ENCODE results near the gene SPATA46. TPM values are rescaled to one million over a fixed set of nuclear protein-coding genes. Genes with fewer than 3 reads are reported as not detected.

Gene SPATA46
- total and polyA plus RNA-seq, 2 of the 8 experiments (the other 6 are each of a cell fraction or from before 2014, with no cell fraction given): not detected

- Histone ChIP-seq H2BK20ac (ENCODE audit: low read length) (no peak overlapping the region), H3K36me3 (ENCODE audit: control insufficient read depth in 2 of 4, insufficient read depth in 4 of 4, low read length in 3 of 4) (no peaks in the 10 kb centered on the region), H2BK120ac (replicated peaks; ENCODE audit: low read depth, low read length) (no peak overlapping the region), H3K23ac (ENCODE audit: insufficient read length) (no peak overlapping the region), H3K56ac (replicated peaks; ENCODE audit: insufficient read length, low read depth, low read length) (no peak overlapping the region), H3K4me2 (ENCODE audit: insufficient read depth in 1 of 2, low read depth in 2 of 2, low read length in 2 of 2) (no peak overlapping the region), H3K23me2 (ENCODE audit: low read depth, low read length) (no peaks in the 10 kb centered on the region), H3K79me2 (ENCODE audit: control insufficient read depth in 1 of 2, insufficient read depth in 2 of 2, low read length in 2 of 2) (no peaks in the 10 kb centered on the region), H3K4me1 (replicated peaks in 1 of 4; ENCODE audit: control insufficient read depth in 3 of 4, insufficient read depth in 4 of 4, low read length in 3 of 4) (no peaks in the 10 kb centered on the region), H3K27me3 (replicated peaks in 1 of 4; ENCODE audit: control insufficient read depth in 3 of 4, extremely low read depth in 1 of 4, insufficient read depth in 3 of 4, low read length in 3 of 4) (peaks cover 0 to 1% (median 0%) of the 10 kb centered on the region in 4 experiments; a peak in 1 of 7 replicates), H2BK12ac (ENCODE audit: low read depth, low read length) (no peak overlapping the region), H2BK5ac (ENCODE audit: low read depth, low read length) (no peak overlapping the region), H3K14ac (ENCODE audit: insufficient read length) (no peak overlapping the region), H4K20me1 (replicated peaks in 1 of 2; ENCODE audit: control insufficient read depth in 1 of 2, insufficient read depth in 2 of 2, low read length in 2 of 2) (no peaks in the 10 kb centered on the region), H4K5ac (ENCODE audit: insufficient read length, low read depth, low read length) (no peak overlapping the region), H3K18ac (ENCODE audit: extremely low read depth, low read length) (no peak overlapping the region), H4K91ac (replicated peaks; ENCODE audit: insufficient read length, low read length) (no peak overlapping the region), H3K4me3 (ENCODE audit: extremely low read depth in 1 of 4, insufficient read depth in 2 of 4, low read depth in 3 of 4, low read length in 4 of 4) (no peak overlapping the region), H3K79me1 (ENCODE audit: low read depth, low read length) (no peaks in the 10 kb centered on the region), H2AFZ (ENCODE audit: low read length) (no peak overlapping the region), H3K9ac (replicated peaks in 1 of 4; ENCODE audit: extremely low read depth in 1 of 4, low read depth in 3 of 4, low read length in 3 of 4) (no peak overlapping the region), H2BK15ac (ENCODE audit: low read length) (no peak overlapping the region), H3K9me3 (ENCODE audit: insufficient read depth in 2 of 2, low read depth in 1 of 2, low read length in 1 of 2) (no peaks in the 10 kb centered on the region; a peak in 2 of 4 replicates), H3K4ac (replicated peaks; ENCODE audit: insufficient read length, low read depth, low read length) (no peak overlapping the region), H3K27ac (ENCODE audit: low read depth, low read length) (no peak overlapping the region), H4K8ac (ENCODE audit: extremely low read depth, insufficient read depth, low read length) (no peak overlapping the region), H2AK5ac (ENCODE audit: low read depth, low read length) (no peak overlapping the region)
- DNase-seq (ENCODE audit: low read depth in 1 of 2, low spot score in 2 of 2) (no peak), FAIRE-seq (no peak)
- WGBS, 2 experiments (ENCODE audit: extremely low coverage in 1 of 2, insufficient coverage in 1 of 2, insufficient read length in 1 of 2, insufficient replicate concordance in 2 of 2, low coverage in 1 of 2, low lambda C conversion rate in 2 of 2, missing lambda C conversion rate in 1 of 2): 92% methylated on average over 7 of the region's 7 CpGs; no CpG with 5 or more reads in 1 of the 2 experiments
- ChIA-PET CTCF (ENCODE audit: partially characterized antibody) (interaction anchor here (1.7 kb wide), 1 partner anchor 19 kb away, joined by 3 read pairs; no protein-coding TSS in a partner anchor), POLR2A (ENCODE audit: partially characterized antibody) (interaction anchor here (1.6 kb wide), 1 partner anchor 19 kb away, joined by 5 read pairs; no protein-coding TSS in a partner anchor)
- no peak for TF ChIP-seq RXRA (IDR thresholded peaks at IDR 0.05; ENCODE audit: insufficient read depth, low read depth, low read length)
- no peak for TF ChIP-seq NRF1 (IDR thresholded peaks at IDR 0.05; ENCODE audit: low read depth, low read length)
- TF ChIP-seq SAP30 (IDR thresholded peaks at IDR 0.05; ENCODE audit: insufficient read depth, insufficient replicate concordance, low read length): no peak
- no peak for TF ChIP-seq HDAC2 (IDR thresholded peaks at IDR 0.05; ENCODE audit: borderline replicate concordance in 1 of 2, low read depth in 2 of 2, low read length in 2 of 2)
- no peak for TF ChIP-seq YY1 (IDR thresholded peaks at IDR 0.05; ENCODE audit: low read depth, low read length)
- no peak for TF ChIP-seq ATF2 (IDR thresholded peaks at IDR 0.05; ENCODE audit: low read length)
- TF ChIP-seq SIRT6 (IDR thresholded peaks at IDR 0.05; ENCODE audit: low read length): no peak
- TF ChIP-seq JUN (IDR thresholded peaks at IDR 0.05; ENCODE audit: low read depth, low read length): no peak
- TF ChIP-seq KDM4A (IDR thresholded peaks at IDR 0.05; ENCODE audit: low read depth, low read length, severe bottlenecking): no peak
- no peak for TF ChIP-seq JUND (IDR thresholded peaks at IDR 0.05; ENCODE audit: low read length)
- TF ChIP-seq TAF7 (optimal IDR thresholded peaks at IDR 0.05; ENCODE audit: borderline replicate concordance, low read depth, low read length): no peak
- TF ChIP-seq FOSL1 (IDR thresholded peaks at IDR 0.05; ENCODE audit: insufficient read depth, low read depth, low read length): no peak
- TF ChIP-seq CEBPB (IDR thresholded peaks at IDR 0.05; ENCODE audit: low read depth, low read length): no peak
Observed at GRCh38 chr1:162417650-162418049, 41.0 kb upstream of the SPATA46 start.
